GM12891 (cell line): Measurements from ENCODE around the gene VAMP1.

Experiments
- PAX5 ChIP-seq: IDR thresholded peaks from 2 replicates; pipeline ENCODE4 v1.6.1; 2011; ENCODE audit warnings: low read length, moderate library complexity, mild to moderate bottlenecking; ENCODE audit not compliant: insufficient read depth, severe bottlenecking
- POLR2A ChIP-seq: IDR thresholded peaks from 2 replicates; pipeline ENCODE4 v1.6.1; 2011; ENCODE audit warnings: low read depth, low read length, control low read depth
- POLR2AphosphoS5 ChIP-seq: IDR thresholded peaks from 2 replicates; pipeline ENCODE4 v1.6.1; 2011; ENCODE audit warnings: low read depth, low read length, control low read depth
- TAF1 ChIP-seq: IDR thresholded peaks from 2 replicates; pipeline ENCODE4 v1.6.1; 2011; ENCODE audit warnings: low read depth, low read length, control low read depth

GRCh38 chr12:6465467-6466183 is 4.9 kb downstream of the VAMP1 start:
- TF ChIP-seq POLR2A: no peak
- TF ChIP-seq POLR2AphosphoS5: no peak
- TF ChIP-seq PAX5: no peak
- TF ChIP-seq TAF1: no peak
